Muscle of back (tissue), 11 donors: ENCODE measurements around the gene ITPR1. TPM values are rescaled to one million over a fixed set of nuclear protein-coding genes. Genes with fewer than 3 reads are reported as not detected.
A peak's percentile ranks its signal among the peaks of the same experiment; 100 is the strongest.

Source experiments
- DNase-seq, 3 donors: peaks; one replicate each; pipeline versions ENCODE4 v3.0.0 to v3.0.0-alpha.2; 2013
- polyA plus RNA-seq, 10 donors: library from polyadenylated mRNA; unstranded; fragments of 120-200 nt; gene quantifications; one replicate each; pipeline ENCODE4 v1.2.1, GENCODE V29; 2013; ENCODE audit not compliant: insufficient read length in 10 of 10

Gene ITPR1
- polyA plus RNA-seq, 10 donors: 16.2 to 25.2 (median 20.5) TPM

DNA sequence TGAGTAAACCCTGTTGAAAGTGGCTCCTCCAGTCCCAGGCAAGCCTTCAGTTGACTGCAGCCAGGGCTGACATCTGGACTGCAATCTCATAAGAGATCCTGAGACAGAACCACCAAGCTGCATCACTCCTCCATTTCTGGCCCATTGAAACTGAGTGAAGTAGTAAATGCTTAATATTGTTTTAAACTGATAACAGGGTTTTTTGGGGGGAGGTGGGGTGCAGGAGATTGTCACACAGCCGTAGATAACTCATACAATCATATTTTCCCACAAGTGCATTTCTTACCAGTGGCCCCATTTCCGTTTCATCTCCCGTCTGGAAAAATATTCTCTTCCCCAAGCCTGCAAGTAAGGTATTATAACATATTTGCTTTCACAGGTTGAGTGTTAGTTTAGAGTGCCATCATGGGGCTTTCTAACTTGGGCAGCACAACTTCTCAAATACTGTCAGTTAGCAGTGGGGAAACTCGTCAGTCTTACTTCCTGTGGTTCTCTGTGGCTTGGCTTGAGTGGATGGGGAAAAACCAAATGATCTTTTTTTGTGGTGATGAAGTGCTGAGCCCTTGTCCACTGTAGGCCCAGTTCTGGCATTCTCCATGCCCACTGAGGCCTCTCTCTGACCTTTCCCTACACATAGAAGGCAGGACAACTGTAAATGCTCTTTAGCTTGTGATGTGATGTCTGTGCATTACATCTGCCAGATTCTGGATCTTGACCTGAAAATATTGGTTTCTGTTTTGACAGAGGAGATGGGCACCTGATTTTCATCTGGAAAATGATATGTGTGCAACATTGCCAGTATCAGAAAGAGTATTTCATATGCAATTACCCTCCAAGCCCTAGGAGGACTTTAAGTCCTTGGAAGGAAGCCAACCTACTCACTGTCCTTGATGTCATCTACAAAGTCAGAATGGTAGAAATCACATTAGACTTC, 396.0 kb downstream of the ITPR1 start:
- DNase-seq: no peak

DNA sequence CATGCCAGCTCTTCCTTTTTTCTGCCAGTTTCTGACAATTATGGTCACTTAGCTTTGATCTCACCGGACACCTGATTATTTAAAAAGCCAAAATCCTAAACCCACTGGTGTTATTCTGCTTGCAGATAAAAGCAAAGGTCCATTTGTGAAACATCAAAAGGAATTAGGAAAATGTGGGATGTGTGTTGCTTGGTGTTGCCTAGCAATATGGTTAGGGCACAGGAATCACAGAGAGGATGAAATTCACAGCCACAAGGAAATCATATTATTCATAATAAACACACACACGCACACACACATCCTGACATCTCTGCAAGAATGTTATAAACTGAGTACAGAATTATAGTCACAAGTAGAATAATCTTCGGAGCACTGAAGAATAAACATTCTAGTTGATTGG, 396.7 kb downstream of the ITPR1 start:
- DNase-seq: no peak

DNA sequence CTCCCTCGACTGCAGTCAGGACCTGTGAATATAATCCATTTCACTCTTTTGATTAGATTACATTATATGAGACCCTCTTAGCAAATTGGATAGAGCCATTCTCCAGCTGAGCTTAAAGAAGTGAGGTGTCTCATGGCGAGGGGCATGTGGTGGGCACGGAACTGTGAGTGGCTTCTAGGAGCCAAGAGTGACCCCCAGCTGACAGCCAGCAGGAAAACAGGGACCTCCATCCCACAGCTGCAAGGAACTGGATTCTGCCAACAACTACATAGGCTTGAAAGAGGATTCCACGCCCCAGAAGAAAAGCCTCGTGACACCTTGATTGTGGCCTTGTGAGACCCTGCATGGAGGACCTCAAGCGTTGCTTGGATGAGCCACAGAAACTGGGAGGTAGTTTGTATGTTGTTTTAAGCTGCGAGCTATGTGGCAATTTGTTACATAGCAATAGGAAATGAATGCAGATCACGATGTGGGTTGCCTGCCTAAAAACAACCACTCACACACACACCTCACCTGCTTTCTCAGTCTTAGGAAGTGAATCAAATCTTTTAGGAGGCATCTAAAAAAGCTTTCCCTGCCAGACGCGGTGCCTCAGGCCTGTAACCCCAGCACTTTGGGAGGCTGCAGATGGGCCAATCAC, 401.9 kb downstream of the ITPR1 start:
- no peak for DNase-seq

DNA sequence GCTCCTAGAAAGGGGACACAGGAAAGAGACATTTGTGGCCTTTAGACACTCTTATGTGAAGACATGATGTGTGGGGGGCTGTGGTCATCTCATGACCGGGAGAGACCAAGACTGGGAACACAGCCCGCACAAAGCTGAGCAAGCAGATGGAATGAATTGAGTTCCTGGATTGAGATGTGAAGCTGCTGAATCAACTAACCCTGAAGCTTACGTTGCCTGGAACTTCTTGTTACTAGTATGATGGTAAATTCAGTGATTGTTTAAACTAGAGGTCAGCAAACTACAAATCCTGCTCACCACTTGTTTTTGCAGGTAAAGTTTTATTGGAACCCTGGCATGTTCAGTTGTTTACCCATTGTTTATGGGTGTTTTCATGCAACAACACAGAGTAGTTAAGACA, 402.7 kb downstream of the ITPR1 start:
- peak; percentile 70 to 75 (median 72) for DNase-seq

Other genes starting within 250 kb of the ITPR1 start
- 10 to 100 TPM; 13.9 to 19.4 (median 15.7) TPM for gene SETMAR, start 190.0 kb upstream of the ITPR1 start, polyA plus RNA-seq
- gene SUMF1, start 26.1 kb upstream of the ITPR1 start, polyA plus RNA-seq: 10 to 100 TPM; 14.0 to 20.7 (median 16.7) TPM